Muscle layer of colon (tissue), 2 donors: Measurements from ENCODE around the gene CYP2W1.

ENCODE experiments used
- H3K27ac ChIP-seq: one replicate; pipeline ENCODE4 v1.7.0; 2013; ENCODE audit warnings: low read depth, mild to moderate bottlenecking, low read length, moderate library complexity
- H3K27me3 ChIP-seq, 2 donors: one replicate each; pipeline ENCODE4 v1.7.0; 2013; ENCODE audit warnings: low read length in 2 of 2, mild to moderate bottlenecking in 2 of 2; ENCODE audit not compliant: insufficient read depth in 2 of 2, control insufficient read depth in 1 of 2
- H3K36me3 ChIP-seq: one replicate; pipeline ENCODE4 v1.7.0; 2013; ENCODE audit warnings: mild to moderate bottlenecking, low read length; ENCODE audit not compliant: insufficient read depth
- H3K4me1 ChIP-seq: one replicate; pipeline ENCODE4 v1.7.0; 2013; ENCODE audit warnings: mild to moderate bottlenecking, low read length; ENCODE audit not compliant: insufficient read depth
- H3K4me3 ChIP-seq, 2 donors: one replicate each; pipeline ENCODE4 v1.7.0; 2013; ENCODE audit warnings: low read length in 2 of 2, low read depth in 1 of 2, mild to moderate bottlenecking in 1 of 2, moderate library complexity in 1 of 2
- H3K9ac ChIP-seq: one replicate; pipeline ENCODE4 v1.7.0; 2013; ENCODE audit warnings: low read length
- H3K9me3 ChIP-seq: one replicate; pipeline ENCODE4 v1.7.0; 2013; ENCODE audit warnings: mild to moderate bottlenecking, low read length
- donor health status: abdominal sarcoma.
- donor health status: Adenocarcinoma of cecum.

CYP2W1 gene

GRCh38 chr7:1018334-1018695, 35.3 kb downstream of the CYP2W1 start:
- no peak overlapping the region for H3K4me3 ChIP-seq
- no peaks in the 10 kb centered on the region for H3K27me3 ChIP-seq
- no peaks in the 10 kb centered on the region for H3K36me3 ChIP-seq
- no peak overlapping the region for H3K27ac ChIP-seq
- H3K4me1 ChIP-seq: no peaks in the 10 kb centered on the region
- H3K9ac ChIP-seq: no peak overlapping the region
- H3K9me3 ChIP-seq: no peaks in the 10 kb centered on the region

- no peak overlapping the region for H3K4me3 ChIP-seq
- no peak overlapping the region for H3K27ac ChIP-seq
- H3K4me1 ChIP-seq: no peaks in the 10 kb centered on the region
- no peaks in the 10 kb centered on the region for H3K36me3 ChIP-seq
- no peak overlapping the region for H3K9ac ChIP-seq
- no peaks in the 10 kb centered on the region for H3K27me3 ChIP-seq
- H3K9me3 ChIP-seq: no peaks in the 10 kb centered on the region
Observed at GRCh38 chr7:1019255-1019785, 36.3 kb downstream of the CYP2W1 start.

GRCh38 chr7:1019789-1020610, 37.0 kb downstream of the CYP2W1 start:
- Histone ChIP-seq H3K9ac (no peak overlapping the region), H3K9me3 (no peaks in the 10 kb centered on the region), H3K27ac (no peak overlapping the region), H3K4me3 (no peak overlapping the region), H3K27me3 (no peaks in the 10 kb centered on the region), H3K4me1 (no peaks in the 10 kb centered on the region), H3K36me3 (no peaks in the 10 kb centered on the region)

- no peaks in the 10 kb centered on the region for H3K36me3 ChIP-seq
- no peak overlapping the region for H3K4me3 ChIP-seq
Observed at GRCh38 chr7:1020849-1021251, 37.9 kb downstream of the CYP2W1 start.

GRCh38 chr7:1021366-1021765, 38.4 kb downstream of the CYP2W1 start:
- Histone ChIP-seq H3K4me1 (no peaks in the 10 kb centered on the region), H3K9me3 (no peaks in the 10 kb centered on the region), H3K4me3 (no peak overlapping the region), H3K27me3 (no peaks in the 10 kb centered on the region), H3K9ac (no peak overlapping the region), H3K36me3 (no peaks in the 10 kb centered on the region), H3K27ac (no peak overlapping the region)

More at GRCh38 chr7:1020849-1021251, 37.9 kb downstream of the CYP2W1 start:
- no peaks in the 10 kb centered on the region for H3K9me3 ChIP-seq
- H3K4me1 ChIP-seq: no peaks in the 10 kb centered on the region
- no peaks in the 10 kb centered on the region for H3K27me3 ChIP-seq
- no peak overlapping the region for H3K9ac ChIP-seq
- H3K27ac ChIP-seq: no peak overlapping the region

- Histone ChIP-seq H3K4me1 (peaks cover 5% of the 10 kb centered on the region), H3K36me3 (no peaks in the 10 kb centered on the region), H3K27ac (no peak overlapping the region), H3K9ac (no peak overlapping the region), H3K4me3 (no peak overlapping the region), H3K9me3 (no peaks in the 10 kb centered on the region), H3K27me3 (no peaks in the 10 kb centered on the region)
Observed at GRCh38 chr7:1021931-1022330, 39.0 kb downstream of the CYP2W1 start.

GRCh38 chr7:1022356-1022755, 39.4 kb downstream of the CYP2W1 start:
- no peak overlapping the region for H3K27ac ChIP-seq
- no peak overlapping the region for H3K9ac ChIP-seq
- H3K4me3 ChIP-seq: no peak overlapping the region
- H3K36me3 ChIP-seq: no peaks in the 10 kb centered on the region
- peaks cover 7% of the 10 kb centered on the region for H3K4me1 ChIP-seq
- no peaks in the 10 kb centered on the region for H3K27me3 ChIP-seq
- H3K9me3 ChIP-seq: no peaks in the 10 kb centered on the region

GRCh38 chr7:1022801-1023465, 40.0 kb downstream of the CYP2W1 start:
- no peaks in the 10 kb centered on the region for H3K36me3 ChIP-seq
- H3K4me1 ChIP-seq: peaks cover 7% of the 10 kb centered on the region
- no peak overlapping the region for H3K27ac ChIP-seq
- H3K4me3 ChIP-seq: no peak overlapping the region
- H3K9ac ChIP-seq: no peak overlapping the region
- no peaks in the 10 kb centered on the region for H3K27me3 ChIP-seq
- H3K9me3 ChIP-seq: no peaks in the 10 kb centered on the region

GRCh38 chr7:1024331-1024841, 41.4 kb downstream of the CYP2W1 start:
- Histone ChIP-seq H3K4me3 (no peak overlapping the region), H3K9ac (no peak overlapping the region), H3K27me3 (no peaks in the 10 kb centered on the region), H3K36me3 (no peaks in the 10 kb centered on the region), H3K4me1 (peaks cover 16% of the 10 kb centered on the region), H3K9me3 (no peaks in the 10 kb centered on the region), H3K27ac (no peak overlapping the region)

GRCh38 chr7:1024876-1025742, 42.1 kb downstream of the CYP2W1 start:
- no peak overlapping the region for H3K27ac ChIP-seq
- no peaks in the 10 kb centered on the region for H3K27me3 ChIP-seq
- no peak overlapping the region for H3K4me3 ChIP-seq
- no peaks in the 10 kb centered on the region for H3K36me3 ChIP-seq
- no peaks in the 10 kb centered on the region for H3K9me3 ChIP-seq
- no peak overlapping the region for H3K9ac ChIP-seq
- H3K4me1 ChIP-seq: peaks cover 17% of the 10 kb centered on the region
